HG03139 (cell line): Measurements from ENCODE around the gene APC.

ENCODE experiments used
- ATAC-seq: cut with Tn5 transposase; IDR thresholded peaks from one replicate; pipeline ENCODE4 v1.9.1; 2021; ENCODE audit not compliant: unreplicated experiment

APC gene

DNA sequence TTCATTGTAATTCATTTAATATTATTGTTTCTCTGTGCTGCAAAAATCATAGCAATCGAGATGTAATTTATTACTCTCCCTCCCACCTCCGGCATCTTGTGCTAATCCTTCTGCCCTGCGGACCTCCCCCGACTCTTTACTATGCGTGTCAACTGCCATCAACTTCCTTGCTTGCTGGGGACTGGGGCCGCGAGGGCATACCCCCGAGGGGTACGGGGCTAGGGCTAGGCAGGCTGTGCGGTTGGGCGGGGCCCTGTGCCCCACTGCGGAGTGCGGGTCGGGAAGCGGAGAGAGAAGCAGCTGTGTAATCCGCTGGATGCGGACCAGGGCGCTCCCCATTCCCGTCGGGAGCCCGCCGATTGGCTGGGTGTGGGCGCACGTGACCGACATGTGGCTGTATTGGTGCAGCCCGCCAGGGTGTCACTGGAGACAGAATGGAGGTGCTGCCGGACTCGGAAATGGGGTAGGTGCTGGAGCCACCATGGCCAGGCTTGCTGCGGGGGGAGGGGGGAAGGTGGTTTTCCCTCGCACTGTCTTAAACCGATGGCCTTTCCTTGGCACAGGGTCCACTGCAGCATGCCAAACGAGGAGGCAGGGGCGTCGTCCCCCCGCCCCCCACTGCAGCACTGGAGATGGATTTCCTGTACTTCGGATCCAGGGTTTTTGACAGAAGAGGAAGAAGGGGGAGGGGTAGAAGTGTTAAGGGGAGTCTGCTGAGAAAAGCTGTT is at the start of gene APC:
Gene APC, plus strand, starts transcription at position 423 of the 728 bp plus-strand sequence. CDS start 17,006 bp downstream, outside the sequence.
- ATAC-seq, result peak; percentile 99

DNA sequence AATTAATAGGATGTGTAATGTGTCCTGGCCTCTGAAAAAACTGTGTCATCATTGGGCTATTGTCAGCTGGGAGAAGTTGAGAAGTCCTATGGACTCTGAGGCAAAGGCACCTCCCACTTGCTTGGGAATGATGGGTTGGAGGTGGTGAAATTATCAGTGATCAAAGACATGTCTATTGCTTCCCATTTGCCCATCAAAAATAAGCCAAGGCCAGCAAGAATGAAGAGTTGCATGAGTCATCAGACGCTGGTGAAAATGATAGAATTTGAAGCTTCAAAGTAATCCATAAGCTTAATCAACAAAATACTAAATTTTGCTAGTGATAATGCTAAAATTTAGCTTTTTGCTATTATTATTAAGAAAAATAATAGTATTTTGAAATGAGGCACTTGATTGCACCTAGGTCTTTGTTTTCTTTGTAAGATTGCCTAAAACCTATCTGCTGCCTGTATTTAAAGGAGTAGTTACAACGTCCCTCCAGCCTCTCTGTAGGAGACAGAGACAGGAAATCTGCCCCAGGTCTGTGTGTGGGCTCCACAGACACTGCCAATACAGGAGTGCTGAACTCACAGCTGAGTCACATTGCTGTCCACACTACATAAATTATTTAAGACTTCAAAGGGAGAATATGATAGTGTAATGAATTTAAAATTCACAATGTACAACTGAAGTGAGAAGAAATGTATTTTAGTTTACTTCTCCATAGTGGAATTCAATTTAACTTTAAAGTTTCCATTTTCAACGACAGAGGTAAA is 48.4 kb upstream of the APC start:
- no peak for ATAC-seq

DNA sequence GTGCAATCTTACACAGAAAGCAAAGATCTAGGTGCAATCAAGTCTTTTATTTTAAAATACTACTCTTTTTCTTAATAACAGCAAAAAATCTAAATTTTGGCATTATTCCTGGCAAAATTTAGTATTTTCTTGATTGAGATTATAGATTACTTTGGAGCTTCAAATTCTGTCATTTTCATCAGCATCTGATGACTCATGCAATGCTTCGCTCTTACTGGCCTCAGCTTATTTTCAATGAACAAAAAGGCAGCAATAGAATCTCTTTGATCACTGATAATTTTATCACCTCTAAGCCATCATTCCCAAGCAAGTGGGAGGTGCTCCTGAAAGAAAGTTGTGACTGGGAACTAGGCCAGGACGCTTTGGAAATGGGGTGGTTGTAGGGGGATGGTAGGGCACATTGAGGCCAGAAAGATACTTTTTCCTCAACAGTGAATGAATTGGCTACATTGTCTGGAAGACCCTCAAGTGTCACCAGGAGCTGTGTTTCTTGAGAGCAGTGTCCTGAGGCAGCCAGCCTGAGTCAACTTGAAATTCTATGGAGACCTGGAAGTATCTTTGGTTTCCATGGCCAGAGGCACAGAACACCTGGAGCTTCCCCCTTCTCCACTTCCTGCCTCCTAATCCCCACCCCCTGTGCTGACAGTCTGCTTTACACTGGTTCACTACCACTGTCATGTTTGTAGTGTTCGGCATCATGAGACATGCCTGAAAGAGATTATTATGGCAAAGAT is 46.9 kb upstream of the APC start:
- no peak for ATAC-seq

DNA sequence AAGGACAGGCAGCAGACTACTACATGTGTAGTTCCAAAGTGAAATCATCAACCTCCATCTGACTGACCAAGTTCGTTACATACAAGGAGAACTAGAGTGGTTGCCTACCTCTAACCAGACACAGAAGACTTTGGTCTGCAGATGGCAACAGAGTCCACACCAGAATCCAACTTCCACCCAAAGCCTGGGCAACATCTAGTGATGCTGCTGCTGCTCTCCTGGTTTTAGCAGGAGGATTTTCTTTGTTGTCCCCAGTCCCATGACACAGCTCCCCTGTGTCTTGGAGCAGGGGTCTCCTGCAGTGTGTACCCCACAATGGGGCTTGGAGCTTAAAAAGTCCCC is 46.4 kb upstream of the APC start:
- ATAC-seq, result no peak

DNA sequence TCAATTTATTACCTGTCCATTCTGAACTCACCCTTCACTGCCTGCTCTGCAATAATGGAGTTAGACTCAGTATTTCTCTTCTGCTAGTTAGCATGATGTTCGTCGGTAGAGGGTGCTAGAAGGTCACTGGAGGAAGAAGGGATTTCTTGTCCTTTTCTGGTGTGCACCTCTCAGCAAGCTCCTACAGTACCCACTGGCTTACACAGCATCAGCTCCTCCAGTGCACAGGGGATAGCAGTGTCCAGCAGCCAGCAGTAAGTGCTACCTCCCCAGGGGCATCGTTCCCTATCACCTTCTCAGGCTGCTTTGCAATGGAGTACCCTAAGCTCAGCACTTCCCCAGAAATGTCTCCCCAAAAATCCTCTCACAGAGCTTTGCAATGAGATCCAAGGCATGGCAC is 45.9 kb upstream of the APC start:
- ATAC-seq, result no peak

DNA sequence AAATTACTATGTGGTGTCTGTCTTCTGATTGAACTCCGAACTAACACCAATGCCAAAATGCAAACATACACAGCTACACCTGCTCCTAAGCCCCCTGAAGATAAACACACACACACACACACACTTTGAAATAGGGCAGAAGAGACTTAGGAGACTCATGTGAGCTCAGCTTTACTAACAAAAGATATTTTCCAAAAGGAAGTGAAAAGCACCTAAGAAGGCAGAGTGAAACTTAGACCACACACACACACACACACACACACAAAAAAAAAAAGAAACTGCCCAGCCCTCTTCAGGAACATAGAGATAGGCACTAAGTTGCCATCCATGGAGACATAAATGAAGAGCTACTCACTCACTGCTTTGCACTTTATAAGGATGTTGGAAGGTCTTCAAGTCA is 45.2 kb upstream of the APC start:
- no peak for ATAC-seq

DNA sequence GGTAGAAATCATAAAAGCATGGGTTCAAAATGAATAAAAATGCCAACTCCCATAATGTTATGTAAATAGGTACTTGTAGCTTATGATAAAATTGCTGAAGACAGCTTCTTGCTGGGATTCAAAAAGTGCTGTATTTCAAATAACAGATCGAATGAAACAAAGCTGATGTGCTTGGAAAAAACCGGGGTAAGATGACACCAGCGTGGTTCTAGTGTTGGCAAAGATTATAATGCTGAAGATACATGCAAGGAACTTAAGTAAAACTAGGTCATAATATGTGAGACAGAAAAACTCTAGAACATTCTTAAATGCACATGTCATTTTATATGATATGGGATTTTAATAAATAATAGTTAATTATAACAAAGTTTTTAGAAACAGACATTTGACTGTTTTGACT is 44.4 kb upstream of the APC start:
- no peak for ATAC-seq

DNA sequence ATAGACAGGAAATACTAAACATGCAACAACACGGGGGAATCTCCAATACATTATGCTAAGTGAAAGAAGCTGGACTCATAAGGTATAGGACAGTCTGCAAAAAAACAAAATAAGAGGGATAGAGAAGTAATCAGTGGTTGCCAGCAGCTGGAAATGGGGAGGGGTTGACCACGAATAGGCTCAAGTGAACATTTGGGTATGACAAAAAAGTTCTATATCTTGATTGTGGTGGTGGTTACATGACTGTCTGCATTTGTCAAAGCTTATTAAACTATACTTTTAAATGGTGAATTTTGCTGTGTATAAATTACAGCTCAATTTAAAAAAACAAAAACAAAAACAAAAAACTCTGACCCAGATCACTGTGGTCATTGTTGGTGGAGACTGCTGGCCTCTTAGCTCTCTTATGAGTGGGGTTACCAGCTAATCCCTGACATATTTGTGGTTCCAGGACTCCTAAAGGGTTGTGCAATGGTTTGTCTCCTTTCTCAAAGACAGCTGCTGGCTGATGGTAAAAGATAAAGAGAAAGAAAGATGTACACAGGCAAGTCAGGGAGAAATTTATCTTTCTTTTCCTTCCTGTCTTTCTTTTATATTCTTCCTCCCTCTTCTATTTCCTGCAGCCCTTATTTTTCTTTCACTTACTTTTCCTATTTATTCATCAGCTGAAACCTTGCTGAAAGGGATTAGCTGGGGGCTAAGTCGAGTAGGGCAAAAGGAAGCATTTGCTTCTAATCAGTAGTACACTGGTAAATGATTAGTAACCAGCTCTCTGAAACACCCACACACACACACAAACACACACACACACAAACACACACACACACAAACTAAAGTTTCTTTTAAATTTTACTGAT is 42.6 kb upstream of the APC start:
- no peak for ATAC-seq

DNA sequence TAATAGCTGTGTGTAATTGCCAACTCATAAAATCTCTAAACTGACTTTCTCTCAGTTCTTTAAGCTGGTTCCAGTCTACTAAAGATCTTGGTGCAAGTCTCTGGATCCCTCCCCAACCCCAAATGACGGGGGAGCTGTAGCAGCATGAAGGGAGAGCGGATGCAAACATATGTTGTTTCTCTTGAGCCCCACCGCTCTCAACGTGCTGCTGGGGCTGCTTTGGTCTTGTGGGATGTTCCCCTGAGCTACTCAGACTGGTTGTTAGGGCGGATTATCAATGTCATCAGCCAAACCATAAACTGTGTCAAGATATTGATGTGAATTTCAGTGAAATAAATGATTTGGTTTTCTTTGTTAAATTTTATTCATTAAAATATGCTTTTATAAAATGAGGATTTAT is 40.9 kb upstream of the APC start:
- no peak for ATAC-seq

DNA sequence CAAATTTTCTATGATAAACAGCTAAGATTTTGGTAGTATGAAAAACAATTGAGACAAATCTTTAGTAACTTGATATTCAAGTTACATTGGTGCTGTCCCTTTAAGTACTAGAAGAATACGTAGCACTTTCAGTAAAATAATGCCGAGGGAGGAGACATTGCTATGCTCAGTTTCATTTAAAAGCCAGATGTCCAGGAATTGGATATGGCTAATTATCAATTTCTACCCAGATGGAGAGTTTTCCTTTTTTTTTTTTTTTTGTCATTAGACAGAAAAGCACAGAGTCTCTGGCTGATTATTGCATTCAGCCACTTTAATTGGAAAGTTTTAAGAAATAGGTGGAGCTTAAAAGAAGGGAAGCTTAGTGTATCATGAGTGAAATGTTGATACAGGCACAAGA is 40.4 kb upstream of the APC start:
- no peak for ATAC-seq

DNA sequence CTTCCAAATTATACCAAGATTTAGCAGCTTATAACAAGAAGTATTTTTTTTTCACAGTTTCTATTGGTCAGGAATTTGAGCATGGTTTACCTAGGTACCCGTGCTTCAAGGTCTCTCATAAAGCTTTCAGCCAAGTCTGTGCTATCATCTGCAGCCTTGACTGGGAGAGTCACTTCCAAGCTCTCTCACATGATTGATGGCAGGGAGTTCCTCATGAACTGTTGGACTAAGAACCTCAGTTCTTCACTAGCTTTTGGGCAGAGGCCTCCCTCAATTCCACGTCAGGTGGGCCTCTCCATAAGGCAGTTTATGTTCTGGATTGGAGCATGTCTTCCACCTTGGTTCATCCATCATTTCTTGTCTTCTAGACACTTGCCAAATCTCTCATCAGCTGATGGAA is 39.9 kb upstream of the APC start:
- no peak for ATAC-seq

DNA sequence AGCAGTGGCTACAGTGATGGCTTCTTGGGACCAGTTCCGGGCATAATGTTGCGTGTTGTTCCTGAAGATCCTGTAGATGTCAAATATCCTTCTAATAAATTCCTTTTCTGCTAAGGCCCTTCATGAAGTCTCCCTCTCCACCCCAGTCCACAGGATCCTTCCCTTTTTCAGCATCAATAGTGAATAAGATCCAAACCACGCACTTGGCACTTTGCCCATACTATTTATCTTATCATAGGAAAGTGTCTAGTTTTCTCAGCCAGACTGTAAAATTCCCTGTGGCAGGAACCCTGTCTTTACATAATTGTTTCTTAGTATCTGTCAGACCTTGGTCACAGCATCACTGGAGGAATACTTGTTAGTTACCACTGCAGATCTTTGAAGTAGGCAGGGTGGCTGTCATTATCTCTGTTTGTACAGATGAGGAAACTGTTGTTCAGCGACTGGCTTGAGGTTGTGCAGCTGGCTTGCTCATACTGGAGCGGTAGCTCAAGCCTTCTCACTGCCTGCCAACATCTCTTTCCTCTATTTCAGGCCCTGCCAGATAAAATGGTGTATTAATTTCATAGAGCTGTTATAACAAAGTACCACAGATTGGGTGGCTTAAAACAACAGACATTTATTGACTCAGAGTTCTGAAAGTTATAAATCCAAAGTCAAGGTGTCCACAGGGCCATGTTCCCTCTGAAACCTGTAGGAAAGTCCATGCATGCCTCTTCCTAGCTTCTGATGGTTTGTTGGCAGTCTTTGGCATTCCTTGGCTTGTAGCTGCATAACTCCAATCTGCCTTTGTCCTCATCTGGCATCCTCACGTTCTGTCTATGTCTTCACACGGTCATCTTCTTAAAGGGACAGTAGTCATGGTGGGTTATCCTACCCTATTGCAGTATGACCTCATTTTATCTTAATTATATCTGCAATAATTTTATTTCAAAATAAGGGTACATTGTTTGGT is 33.5 kb upstream of the APC start:
- ATAC-seq, result no peak

DNA sequence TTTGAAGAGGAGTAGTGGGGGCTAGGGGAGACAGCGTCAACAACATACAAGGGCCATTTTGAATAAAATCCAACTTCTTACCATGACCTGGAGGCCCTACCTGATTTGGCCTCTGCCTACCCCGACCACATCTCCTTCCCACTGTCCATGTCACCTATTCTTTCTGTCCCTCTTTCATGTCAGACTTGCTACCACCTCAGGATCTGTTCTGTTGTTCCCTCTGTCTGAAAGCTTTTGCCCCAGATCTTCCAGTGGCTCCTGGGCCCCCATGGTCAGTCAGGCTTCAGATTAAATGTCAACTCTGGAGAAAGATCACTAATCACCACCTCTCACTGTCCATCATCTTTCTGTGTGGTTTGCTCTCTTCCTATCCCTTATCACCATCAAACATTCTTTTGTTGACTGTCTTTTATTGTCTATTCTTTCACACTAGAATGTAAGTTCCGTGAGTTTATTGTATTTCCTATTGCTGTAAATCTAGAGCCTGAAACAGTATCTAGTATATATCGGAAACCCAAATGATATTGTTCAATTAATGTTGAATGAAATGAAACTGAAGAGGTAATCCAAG is 31.2 kb upstream of the APC start:
- no peak for ATAC-seq

DNA sequence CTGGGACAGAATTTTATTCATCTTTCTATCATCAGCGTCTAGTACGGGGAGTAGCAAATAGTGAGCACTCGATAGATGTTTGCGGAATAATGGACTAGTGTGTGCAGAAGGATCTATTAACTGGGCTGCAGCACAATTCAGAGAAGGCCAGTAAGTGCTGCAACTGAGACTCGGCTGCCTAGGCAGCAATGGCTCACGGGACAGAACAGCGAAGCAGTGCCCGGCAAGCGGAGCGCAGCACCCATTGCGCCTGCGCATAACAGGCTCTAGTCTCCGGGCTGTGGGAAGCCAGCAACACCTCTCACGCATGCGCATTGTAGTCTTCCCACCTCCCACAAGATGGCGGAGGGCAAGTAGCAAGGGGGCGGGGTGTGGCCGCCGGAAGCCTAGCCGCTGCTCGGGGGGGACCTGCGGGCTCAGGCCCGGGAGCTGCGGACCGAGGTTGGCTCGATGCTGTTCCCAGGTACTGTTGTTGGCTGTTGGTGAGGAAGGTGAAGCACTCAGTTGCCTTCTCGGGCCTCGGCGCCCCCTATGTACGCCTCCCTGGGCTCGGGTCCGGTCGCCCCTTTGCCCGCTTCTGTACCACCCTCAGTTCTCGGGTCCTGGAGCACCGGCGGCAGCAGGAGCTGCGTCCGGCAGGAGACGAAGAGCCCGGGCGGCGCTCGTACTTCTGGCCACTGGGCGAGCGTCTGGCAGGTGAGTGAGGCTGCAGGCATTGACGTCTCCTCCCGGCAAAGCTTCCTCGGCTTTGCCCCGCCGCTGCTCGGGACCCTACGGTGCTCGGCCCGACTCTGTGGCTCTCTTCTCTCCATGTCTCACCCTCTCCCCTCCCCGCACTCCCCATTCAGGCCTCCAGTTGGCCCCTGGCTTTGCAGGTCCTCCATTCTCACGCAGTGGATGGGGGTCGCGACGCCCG is 30.2 kb upstream of the APC start:
- ATAC-seq, result peak; percentile 94

DNA sequence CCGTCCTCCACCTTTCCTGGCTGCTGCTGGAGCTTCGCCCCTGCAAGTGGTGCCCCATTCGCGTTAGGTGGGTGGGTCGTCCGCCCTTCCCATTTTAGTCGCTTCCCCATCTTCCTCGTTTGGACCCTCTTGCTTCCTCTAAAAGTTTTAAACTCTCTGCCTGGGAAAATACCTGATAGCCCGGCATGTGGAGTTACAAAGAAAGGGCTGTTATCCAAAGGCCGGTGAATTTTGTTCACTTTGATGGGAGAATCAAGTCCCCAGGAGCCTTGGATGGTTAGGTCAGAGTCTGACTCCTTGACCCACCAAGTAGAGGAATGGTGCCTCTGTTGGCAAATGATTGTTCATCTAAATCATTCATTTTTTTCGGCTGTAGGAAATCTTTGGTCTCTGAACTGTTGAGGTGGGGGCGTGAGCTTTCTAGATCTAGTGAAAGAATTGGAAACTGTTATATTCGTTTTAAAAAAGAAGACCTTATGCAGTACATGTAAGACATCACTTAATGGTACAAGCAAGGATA is 29.5 kb upstream of the APC start:
- ATAC-seq, result no peak

DNA sequence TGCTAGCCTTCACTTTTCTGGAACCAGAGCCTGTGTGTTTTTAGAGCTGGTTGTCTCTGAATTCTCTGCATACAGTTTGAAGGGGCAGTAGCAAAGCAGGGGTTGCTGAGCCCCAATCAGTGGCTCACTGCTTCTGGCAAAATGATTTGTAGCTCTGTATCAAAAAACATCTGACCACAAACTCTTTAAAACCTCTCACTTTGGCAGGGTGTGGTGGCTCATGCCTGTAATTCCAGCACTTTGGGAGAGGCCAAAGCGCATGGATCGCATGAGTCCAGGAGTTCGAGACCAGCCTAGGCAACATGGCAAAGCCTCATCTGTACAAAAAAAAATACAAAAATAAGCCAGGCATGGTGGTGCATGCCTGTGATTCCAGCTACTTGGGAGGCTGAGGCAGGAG is 28.3 kb upstream of the APC start:
- no peak for ATAC-seq

DNA sequence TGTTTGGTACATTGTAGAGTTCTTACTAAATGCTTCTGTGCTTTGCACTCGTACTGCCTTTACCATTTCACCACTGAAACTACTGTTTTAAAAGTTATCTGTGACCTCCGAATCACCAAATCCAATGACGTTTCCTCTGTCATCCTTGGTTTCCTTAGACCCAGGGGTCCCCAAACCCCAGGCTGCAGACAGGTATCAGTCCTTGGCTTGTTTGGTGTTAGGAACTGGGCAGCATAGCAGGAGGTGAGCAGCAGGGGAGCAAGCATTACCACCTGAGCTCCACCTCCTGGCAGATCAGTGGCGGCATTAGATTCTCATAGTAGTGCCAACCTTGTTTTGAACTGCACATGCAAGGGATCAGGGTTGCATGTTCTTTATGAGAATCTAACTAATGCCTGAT is 26.8 kb upstream of the APC start:
- no peak for ATAC-seq

DNA sequence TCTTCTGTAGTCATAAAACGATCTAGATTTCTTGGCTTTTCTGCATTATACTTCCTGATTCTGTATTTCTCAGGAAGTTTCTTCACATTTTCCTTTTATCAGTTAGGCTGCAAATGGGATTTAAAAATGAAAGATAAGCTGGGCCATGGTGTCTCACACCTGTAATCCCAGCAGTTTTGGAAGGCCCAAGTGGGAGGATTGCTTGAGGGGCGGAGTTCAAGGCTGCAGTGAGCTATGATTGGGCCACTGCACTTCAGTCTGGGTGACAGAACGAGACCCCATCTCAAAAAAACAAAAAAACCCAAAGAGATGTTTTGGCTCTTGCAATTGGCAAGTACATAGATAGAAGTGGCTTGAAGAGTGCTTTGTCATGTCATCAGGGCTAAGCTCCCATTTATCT is 26.2 kb upstream of the APC start:
- no peak for ATAC-seq
